Measurements from ENCODE around the gene PRKCB. TPM values are rescaled to one million over a fixed set of nuclear protein-coding genes. Genes with fewer than 3 reads are reported as not detected.

Gene PRKCB
- total RNA-seq, 1 experiment from 2014 or later = 0.89 TPM

DNA sequence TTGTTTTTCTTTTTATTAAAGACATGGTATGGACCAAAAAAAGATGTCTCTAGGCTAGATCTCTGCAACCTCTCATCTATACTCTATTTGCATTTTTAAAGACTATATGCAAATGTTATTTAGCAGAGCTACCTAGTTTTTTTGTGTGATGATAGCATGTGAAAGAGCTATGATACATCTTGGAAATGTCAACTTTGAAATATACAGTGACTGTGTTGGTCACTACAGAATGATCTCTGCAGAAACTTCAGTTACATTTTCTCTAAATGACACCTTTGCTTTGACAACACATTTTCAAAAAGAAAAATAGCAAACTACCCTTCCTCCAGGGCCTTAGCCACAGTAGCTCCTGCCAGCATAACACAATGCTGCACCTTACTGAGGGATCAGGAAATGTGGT, 86.6 kb downstream of the PRKCB start (continued):
- TF ChIP-seq, protein P1, sequence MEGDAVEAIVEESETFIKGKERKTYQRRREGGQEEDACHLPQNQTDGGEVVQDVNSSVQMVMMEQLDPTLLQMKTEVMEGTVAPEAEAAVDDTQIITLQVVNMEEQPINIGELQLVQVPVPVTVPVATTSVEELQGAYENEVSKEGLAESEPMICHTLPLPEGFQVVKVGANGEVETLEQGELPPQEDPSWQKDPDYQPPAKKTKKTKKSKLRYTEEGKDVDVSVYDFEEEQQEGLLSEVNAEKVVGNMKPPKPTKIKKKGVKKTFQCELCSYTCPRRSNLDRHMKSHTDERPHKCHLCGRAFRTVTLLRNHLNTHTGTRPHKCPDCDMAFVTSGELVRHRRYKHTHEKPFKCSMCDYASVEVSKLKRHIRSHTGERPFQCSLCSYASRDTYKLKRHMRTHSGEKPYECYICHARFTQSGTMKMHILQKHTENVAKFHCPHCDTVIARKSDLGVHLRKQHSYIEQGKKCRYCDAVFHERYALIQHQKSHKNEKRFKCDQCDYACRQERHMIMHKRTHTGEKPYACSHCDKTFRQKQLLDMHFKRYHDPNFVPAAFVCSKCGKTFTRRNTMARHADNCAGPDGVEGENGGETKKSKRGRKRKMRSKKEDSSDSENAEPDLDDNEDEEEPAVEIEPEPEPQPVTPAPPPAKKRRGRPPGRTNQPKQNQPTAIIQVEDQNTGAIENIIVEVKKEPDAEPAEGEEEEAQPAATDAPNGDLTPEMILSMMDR (IDR thresholded peaks at IDR 0.05 in 2 of 3, conservative IDR thresholded peaks at IDR 0.05 in 1 of 3; ENCODE audit: borderline replicate concordance in 1 of 3, insufficient read depth in 1 of 3, low read depth in 2 of 3, low read length in 2 of 3) = no peak
- no peak for TF ChIP-seq CEBPB (IDR thresholded peaks at IDR 0.05; ENCODE audit: low read depth)
- no peak for TF ChIP-seq SRF (IDR thresholded peaks at IDR 0.05; ENCODE audit: low read depth)
- no peak for TF ChIP-seq POLR2A (IDR thresholded peaks at IDR 0.05; ENCODE audit: borderline replicate concordance, extremely low read depth, insufficient read depth, insufficient read length)
- TF ChIP-seq, protein P2, sequence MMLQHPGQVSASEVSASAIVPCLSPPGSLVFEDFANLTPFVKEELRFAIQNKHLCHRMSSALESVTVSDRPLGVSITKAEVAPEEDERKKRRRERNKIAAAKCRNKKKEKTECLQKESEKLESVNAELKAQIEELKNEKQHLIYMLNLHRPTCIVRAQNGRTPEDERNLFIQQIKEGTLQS (IDR thresholded peaks at IDR 0.05) = no peak
- no peak for TF ChIP-seq EGR1 (IDR thresholded peaks at IDR 0.05; ENCODE audit: low read depth)
- TF ChIP-seq YY1 (IDR thresholded peaks at IDR 0.05; ENCODE audit: extremely low read depth, insufficient replicate concordance, low read depth, low read length) = no peak
- TF ChIP-seq SIN3A (IDR thresholded peaks at IDR 0.05; ENCODE audit: low read depth) = no peak
- no peak for TF ChIP-seq JUND (IDR thresholded peaks at IDR 0.05)

DNA sequence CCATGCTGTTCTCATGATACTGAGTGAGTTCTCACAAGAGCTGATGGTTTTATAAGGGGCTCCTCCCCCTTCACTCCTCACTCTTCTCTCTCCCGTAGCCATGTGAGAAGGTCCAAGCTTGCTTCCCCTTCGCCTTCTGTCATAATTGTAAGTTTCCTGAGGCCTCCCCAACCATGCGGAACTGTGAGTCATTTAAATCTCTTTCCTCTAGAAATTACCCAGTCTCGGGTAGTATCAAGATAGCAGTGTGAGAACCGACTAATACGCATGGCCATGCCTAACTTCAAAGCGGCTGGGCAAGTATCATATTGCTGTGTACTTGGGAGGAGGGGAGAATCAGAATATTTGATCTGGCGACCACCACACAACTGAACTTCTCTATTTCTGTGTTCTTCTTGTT, 88.3 kb downstream of the PRKCB start:
- H2AFZ ChIP-seq (ENCODE audit: low read depth, low read length, poor library complexity, severe bottlenecking) = no peak overlapping the region
- intact Hi-C loops (cut with micrococcal nuclease) = no loop called here
- no peak overlapping the region for H3K4me2 ChIP-seq (ENCODE audit: low read length)
- H3K9me2 ChIP-seq (ENCODE audit: insufficient read depth) = no peaks in the 10 kb centered on the region
- ATAC-seq (no peak), DNase-seq (ENCODE audit: low read depth, low spot score) (no peak)
- H3K36me3 ChIP-seq (ENCODE audit: control insufficient read depth in 1 of 2, insufficient read depth in 2 of 2, low read length in 2 of 2) = no peaks in the 10 kb centered on the region
- no peak overlapping the region for H3K4me3 ChIP-seq (replicated peaks in 1 of 2; ENCODE audit: low read depth in 1 of 2, low read length in 2 of 2)
- no peaks in the 10 kb centered on the region for H4K20me1 ChIP-seq (ENCODE audit: insufficient read depth)
- BruUV-seq (replicated peaks) = no TSS peak
- TF ChIP-seq RAD21 (IDR thresholded peaks at IDR 0.05; ENCODE audit: low read depth) (no peak), SIN3A (IDR thresholded peaks at IDR 0.05; ENCODE audit: low read depth) (no peak), SRF (IDR thresholded peaks at IDR 0.05; ENCODE audit: low read depth) (no peak), SP1 (IDR thresholded peaks at IDR 0.05; ENCODE audit: low read depth) (no peak), FOSL1 (IDR thresholded peaks at IDR 0.05; ENCODE audit: low read depth) (no peak), CBX3 (IDR thresholded peaks at IDR 0.05; ENCODE audit: low read depth) (no peak), TCF7L2 (IDR thresholded peaks at IDR 0.05; ENCODE audit: borderline replicate concordance, extremely low read depth, insufficient read depth, insufficient read length) (no peak)
- TF ChIP-seq, protein P2 (IDR thresholded peaks at IDR 0.05) = no peak
- TF ChIP-seq, protein P3, sequence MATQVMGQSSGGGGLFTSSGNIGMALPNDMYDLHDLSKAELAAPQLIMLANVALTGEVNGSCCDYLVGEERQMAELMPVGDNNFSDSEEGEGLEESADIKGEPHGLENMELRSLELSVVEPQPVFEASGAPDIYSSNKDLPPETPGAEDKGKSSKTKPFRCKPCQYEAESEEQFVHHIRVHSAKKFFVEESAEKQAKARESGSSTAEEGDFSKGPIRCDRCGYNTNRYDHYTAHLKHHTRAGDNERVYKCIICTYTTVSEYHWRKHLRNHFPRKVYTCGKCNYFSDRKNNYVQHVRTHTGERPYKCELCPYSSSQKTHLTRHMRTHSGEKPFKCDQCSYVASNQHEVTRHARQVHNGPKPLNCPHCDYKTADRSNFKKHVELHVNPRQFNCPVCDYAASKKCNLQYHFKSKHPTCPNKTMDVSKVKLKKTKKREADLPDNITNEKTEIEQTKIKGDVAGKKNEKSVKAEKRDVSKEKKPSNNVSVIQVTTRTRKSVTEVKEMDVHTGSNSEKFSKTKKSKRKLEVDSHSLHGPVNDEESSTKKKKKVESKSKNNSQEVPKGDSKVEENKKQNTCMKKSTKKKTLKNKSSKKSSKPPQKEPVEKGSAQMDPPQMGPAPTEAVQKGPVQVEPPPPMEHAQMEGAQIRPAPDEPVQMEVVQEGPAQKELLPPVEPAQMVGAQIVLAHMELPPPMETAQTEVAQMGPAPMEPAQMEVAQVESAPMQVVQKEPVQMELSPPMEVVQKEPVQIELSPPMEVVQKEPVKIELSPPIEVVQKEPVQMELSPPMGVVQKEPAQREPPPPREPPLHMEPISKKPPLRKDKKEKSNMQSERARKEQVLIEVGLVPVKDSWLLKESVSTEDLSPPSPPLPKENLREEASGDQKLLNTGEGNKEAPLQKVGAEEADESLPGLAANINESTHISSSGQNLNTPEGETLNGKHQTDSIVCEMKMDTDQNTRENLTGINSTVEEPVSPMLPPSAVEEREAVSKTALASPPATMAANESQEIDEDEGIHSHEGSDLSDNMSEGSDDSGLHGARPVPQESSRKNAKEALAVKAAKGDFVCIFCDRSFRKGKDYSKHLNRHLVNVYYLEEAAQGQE (IDR thresholded peaks at IDR 0.05; ENCODE audit: low read depth) = no peak
- TF ChIP-seq, protein P4, sequence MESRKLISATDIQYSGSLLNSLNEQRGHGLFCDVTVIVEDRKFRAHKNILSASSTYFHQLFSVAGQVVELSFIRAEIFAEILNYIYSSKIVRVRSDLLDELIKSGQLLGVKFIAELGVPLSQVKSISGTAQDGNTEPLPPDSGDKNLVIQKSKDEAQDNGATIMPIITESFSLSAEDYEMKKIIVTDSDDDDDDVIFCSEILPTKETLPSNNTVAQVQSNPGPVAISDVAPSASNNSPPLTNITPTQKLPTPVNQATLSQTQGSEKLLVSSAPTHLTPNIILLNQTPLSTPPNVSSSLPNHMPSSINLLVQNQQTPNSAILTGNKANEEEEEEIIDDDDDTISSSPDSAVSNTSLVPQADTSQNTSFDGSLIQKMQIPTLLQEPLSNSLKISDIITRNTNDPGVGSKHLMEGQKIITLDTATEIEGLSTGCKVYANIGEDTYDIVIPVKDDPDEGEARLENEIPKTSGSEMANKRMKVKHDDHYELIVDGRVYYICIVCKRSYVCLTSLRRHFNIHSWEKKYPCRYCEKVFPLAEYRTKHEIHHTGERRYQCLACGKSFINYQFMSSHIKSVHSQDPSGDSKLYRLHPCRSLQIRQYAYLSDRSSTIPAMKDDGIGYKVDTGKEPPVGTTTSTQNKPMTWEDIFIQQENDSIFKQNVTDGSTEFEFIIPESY (IDR thresholded peaks at IDR 0.05; ENCODE audit: extremely low read depth, insufficient replicate concordance, low read length) = no peak
- CTCF ChIA-PET = no interaction called here
- RAD21 ChIA-PET (ENCODE audit: low non-redundant PET in 1 of 2, low total read pairs in 2 of 2, uncharacterized antibody in 2 of 2, unreplicated experiment in 2 of 2) = no interaction called here
- H3K9me3 ChIP-seq (ENCODE audit: control insufficient read depth in 1 of 2, insufficient read depth in 1 of 2, low read depth in 1 of 2, low read length in 2 of 2) = no peaks in the 10 kb centered on the region
- no peak overlapping the region for H3K9ac ChIP-seq (ENCODE audit: low read length)
- POLR2A ChIA-PET = no interaction called here
- H3K27ac ChIP-seq (ENCODE audit: low read depth, low read length) = no peak overlapping the region
- peaks cover 38% of the 10 kb centered on the region for H3K27me3 ChIP-seq (ENCODE audit: insufficient read depth, low read length)
- no peaks in the 10 kb centered on the region for H3K4me1 ChIP-seq (ENCODE audit: control insufficient read depth in 1 of 2, insufficient read depth in 2 of 2, low read length in 2 of 2)
- H3K79me2 ChIP-seq (ENCODE audit: insufficient read depth, low read length) = no peaks in the 10 kb centered on the region

Measured in HCT116 (cell line).